ENCODE results near the gene TEX19.

TEX19 gene

GRCh38 chr17:82390015-82390859 lies 31.2 kb downstream of the TEX19 start:
- no peak for DNase-seq (ENCODE audit: low read depth in 3 of 3)

- no peak for DNase-seq (ENCODE audit: low read depth in 3 of 3)
Observed at GRCh38 chr17:82390860-82391435, 31.9 kb downstream of the TEX19 start.

- DNase-seq (ENCODE audit: low read depth in 3 of 3) = no peak
Observed at GRCh38 chr17:82391496-82392066, 32.5 kb downstream of the TEX19 start.

- DNase-seq (ENCODE audit: low read depth in 3 of 3) = no peak
Observed at GRCh38 chr17:82392209-82392920, 33.3 kb downstream of the TEX19 start.

- DNase-seq (ENCODE audit: low read depth in 3 of 3) = no peak
Observed at GRCh38 chr17:82392941-82393340, 33.9 kb downstream of the TEX19 start.

- no peak for DNase-seq (ENCODE audit: low read depth in 3 of 3)
Observed at GRCh38 chr17:82394278-82394677, 35.2 kb downstream of the TEX19 start.

- DNase-seq (ENCODE audit: low read depth in 3 of 3) = no peak
Observed at GRCh38 chr17:82396601-82397435, 37.8 kb downstream of the TEX19 start.

GRCh38 chr17:82397449-82398335 lies 38.6 kb downstream of the TEX19 start:
- DNase-seq (ENCODE audit: low read depth in 3 of 3) = no peak

- DNase-seq (ENCODE audit: low read depth in 3 of 3) = no peak
Observed at GRCh38 chr17:82399041-82399441, 40.0 kb downstream of the TEX19 start.

GRCh38 chr17:82399601-82400101 lies 40.6 kb downstream of the TEX19 start:
- no peak for DNase-seq (ENCODE audit: low read depth in 3 of 3)

GRCh38 chr17:82400206-82400605 lies 41.2 kb downstream of the TEX19 start:
- DNase-seq (ENCODE audit: low read depth in 3 of 3) = no peak

GRCh38 chr17:82400830-82401229 lies 41.8 kb downstream of the TEX19 start:
- peak in 2 of 3 experiments; percentile 11 to 13 for DNase-seq (ENCODE audit: low read depth in 3 of 3)

GRCh38 chr17:82402865-82403264 lies 43.8 kb downstream of the TEX19 start:
- no peak for DNase-seq (ENCODE audit: low read depth in 3 of 3)

- no peak for DNase-seq (ENCODE audit: low read depth in 3 of 3)
Observed at GRCh38 chr17:82403662-82404660, 44.9 kb downstream of the TEX19 start.

- DNase-seq (ENCODE audit: low read depth in 3 of 3) = no peak
Observed at GRCh38 chr17:82405051-82405450, 46.0 kb downstream of the TEX19 start.

GRCh38 chr17:82406131-82406671 lies 47.2 kb downstream of the TEX19 start:
- no peak for DNase-seq (ENCODE audit: low read depth in 3 of 3)

GRCh38 chr17:82407255-82407654 lies 48.2 kb downstream of the TEX19 start:
- no peak for DNase-seq (ENCODE audit: low read depth in 3 of 3)

GRCh38 chr17:82408288-82408937 lies 49.4 kb downstream of the TEX19 start:
- no peak for DNase-seq (ENCODE audit: low read depth in 3 of 3)

All from stimulated activated CD4-positive, alpha-beta T cell treated with anti-CD3 and anti-CD28 coated beads, TNF-alpha, amount 100 ng/mL, for 4 hours (primary cell).